ENCODE results near the gene SLC25A18.
A peak's percentile ranks its signal among the peaks of the same experiment; 100 is the strongest.

Gene SLC25A18

GRCh38 chr22:17570851-17571631 is 7.7 kb downstream of the SLC25A18 start:
- DNase-seq: no peak

- DNase-seq: no peak
Measured at GRCh38 chr22:17575151-17575550, 11.9 kb downstream of the SLC25A18 start.

DNA sequence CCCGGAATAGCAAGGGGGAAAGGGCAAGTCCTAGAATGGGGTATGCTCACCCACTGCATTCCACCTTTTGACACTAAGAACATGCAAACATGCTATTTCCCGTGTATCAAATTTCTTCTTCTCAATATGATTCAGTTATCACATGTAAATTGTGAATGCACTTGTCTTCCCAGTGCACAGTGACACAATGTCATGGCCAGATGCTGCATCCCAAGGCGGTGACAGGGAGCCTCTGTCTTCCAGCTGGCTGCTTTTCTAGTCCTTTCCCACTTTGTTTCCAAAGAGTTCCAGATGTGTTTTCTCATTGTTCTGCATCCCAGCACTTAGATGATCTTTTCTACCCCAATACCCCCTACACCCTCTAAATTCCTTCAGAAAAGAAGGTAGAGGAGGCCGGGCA is 12.4 kb downstream of the SLC25A18 start:
- DNase-seq: no peak

- no peak for DNase-seq
Measured at GRCh38 chr22:17576470-17576869, 13.2 kb downstream of the SLC25A18 start.

GRCh38 chr22:17578136-17578754 is 14.9 kb downstream of the SLC25A18 start:
- no peak for DNase-seq

DNA sequence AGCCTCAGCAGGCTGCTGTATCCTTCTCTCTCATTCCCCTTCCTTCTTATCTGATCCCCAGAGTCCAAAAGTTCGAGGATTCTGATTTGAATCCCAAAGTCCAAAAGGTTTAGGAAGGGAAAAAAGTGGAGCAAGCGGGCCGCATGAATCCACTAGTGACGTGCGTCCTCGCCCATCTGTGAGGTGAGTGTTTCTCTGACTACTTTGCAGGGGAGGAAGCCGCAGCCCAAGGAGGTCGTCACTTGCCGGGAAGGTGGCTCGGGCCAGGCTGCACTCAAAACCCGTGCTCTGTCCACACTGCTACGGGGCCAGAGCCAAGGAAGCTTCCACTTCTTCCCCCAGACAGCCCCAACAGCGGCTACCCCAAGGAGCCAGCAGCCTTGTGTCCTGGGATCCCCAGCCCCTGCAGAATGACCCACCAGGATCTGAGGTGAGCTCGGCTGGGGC is 16.3 kb downstream of the SLC25A18 start:
- DNase-seq: no peak

DNA sequence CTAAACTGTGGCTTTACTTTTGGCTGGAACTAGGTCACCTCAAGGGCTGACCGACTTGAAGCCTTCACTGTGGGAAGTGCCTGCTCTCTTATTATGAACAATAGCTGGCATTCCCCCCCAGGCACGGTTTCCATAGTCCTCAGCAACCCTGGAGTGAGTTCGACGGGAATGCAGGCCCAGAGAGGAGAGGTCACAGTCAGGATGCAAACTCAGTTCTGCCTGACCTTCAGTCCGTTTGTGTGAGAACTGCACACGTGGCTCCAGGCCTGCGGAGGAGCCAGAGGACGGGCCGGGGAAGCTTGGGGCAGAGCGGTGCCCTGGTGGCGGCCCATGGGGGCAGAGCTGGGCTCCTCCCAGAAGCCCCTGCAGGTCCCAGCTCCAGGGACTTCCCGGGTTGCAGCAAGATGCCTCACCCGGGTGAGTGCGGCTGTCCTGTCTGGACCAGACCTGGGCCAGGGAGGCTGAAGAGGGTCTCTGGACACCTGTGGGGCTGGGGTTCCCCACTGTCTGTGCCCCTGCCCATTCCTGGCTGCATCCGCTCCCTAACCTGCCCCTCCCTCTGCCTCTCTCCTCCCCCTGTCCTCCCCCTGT is 17.2 kb downstream of the SLC25A18 start:
- no peak for DNase-seq

DNA sequence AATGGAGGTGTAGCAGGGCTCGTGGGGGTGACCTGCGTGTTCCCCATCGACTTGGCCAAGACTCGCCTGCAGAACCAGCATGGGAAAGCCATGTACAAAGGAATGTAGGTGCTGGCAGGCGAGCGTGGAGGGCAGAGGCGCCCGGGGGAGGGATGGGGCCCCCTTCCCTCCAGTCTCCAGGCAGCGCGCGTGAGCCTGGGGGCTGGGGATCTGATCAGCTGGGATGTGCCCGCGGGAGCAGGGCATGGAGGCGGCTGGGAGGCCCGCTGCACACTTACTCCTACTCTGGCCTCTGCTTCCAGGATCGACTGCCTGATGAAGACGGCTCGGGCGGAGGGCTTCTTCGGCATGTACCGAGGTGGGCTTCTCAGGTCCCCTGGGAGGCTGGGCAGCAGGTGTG is 17.8 kb downstream of the SLC25A18 start:
- DNase-seq: no peak

GRCh38 chr22:17581631-17582030 is 18.3 kb downstream of the SLC25A18 start:
- no peak for DNase-seq

GRCh38 chr22:17583151-17583550 is 19.9 kb downstream of the SLC25A18 start:
- DNase-seq: no peak

GRCh38 chr22:17586831-17587440 is 23.6 kb downstream of the SLC25A18 start:
- DNase-seq: no peak

DNA sequence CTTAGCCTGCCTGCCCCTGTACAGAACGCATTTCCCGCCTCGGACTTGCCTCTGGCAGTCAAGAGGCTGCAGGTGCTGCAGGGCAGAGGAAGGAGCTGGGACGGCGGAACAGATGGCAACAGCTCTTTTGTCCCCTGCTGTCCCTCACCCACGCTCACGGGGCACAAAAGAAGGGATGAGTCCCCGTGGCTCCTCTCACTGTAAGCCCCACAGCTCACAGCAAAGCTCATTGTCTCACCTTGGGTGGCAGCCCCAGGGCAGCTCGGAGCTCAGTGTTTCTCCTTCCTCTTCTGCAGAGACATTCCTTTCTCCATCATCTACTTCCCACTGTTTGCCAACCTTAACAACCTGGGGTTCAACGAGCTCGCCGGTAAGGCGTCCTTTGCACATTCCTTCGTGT is 24.3 kb downstream of the SLC25A18 start:
- DNase-seq: no peak

DNA sequence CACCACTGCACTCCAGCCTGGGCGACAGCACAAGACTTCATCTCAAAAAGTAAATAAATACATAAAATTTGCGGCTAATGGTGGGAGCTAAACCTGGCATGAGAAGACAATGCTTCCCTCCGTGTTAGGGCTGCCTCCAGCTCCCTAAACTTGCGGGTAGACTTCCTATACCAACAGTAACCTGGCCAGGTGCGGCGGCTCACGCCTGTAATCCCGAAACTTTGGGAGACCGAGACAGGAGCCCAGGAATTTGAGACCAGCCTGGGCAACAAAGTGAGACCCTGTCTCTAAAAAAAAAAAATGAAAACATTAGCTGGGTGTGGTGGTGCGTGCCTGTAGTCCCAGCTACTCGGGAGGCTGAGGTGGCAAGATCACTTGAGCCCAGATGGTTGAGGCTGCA is 25.3 kb downstream of the SLC25A18 start:
- no peak for DNase-seq

GRCh38 chr22:17589810-17590375 is 26.6 kb downstream of the SLC25A18 start:
- DNase-seq: no peak

DNA sequence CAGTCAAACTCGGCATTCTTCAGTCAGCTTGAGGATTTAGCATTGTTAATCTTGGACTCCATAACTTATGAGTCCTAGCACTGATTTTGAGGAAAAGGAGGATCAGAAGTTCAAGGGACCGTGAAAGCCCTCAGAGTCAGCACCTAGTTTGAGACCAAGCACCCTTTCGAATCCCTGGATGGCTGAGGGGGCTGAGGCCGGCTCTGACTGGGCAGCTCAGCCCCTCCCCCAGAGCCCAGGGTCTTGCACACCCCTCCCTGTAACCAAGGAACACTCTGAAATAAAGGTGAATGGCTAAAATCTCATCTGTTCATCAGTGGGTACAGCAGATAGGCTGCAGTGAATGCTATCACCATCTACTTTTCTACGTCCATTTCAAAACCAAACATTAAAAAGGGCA is 27.3 kb downstream of the SLC25A18 start:
- no peak for DNase-seq

GRCh38 chr22:17592201-17592600 is 28.9 kb downstream of the SLC25A18 start:
- no peak for DNase-seq

DNA sequence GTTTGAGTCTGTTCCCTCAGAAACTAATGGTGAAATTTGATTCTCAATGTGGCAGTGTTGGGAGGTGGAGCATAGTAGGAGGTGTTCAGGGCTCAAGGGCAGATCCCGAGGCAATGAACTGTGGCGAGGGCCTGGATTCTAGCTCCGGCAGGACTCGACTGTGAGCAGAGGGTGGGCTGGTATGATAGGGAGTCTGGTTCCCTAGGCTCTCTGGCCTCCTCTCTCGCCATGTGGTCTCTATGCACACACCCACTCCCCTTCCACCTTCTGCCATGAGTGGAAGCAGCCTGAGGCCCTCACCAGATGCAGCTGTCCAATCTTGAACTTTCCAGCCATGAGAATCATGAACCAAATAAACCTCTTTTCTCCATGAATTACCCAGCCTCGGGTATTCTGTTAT is 32.9 kb downstream of the SLC25A18 start:
- no peak for DNase-seq

GRCh38 chr22:17597217-17597616 is 33.9 kb downstream of the SLC25A18 start:
- no peak for DNase-seq

DNA sequence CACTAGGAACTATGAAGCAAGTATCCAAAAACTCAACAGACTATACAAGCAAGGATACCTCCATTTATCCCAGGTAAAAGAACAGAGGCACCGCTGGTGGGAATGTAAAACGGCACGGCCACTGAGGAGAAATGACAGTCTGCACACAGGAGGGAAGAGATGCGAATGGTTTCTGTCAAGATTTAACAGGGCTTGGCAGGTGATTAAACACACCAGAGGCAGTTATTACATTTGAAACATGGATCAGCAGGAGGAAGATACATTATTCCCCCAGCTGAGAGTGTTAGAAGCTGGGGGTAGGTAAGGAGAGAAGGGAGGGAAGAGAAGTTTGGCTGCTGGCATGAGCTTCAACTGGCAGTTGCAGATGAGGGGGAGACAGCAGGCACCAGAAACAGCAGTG is 35.0 kb downstream of the SLC25A18 start:
- DNase-seq: no peak

DNA sequence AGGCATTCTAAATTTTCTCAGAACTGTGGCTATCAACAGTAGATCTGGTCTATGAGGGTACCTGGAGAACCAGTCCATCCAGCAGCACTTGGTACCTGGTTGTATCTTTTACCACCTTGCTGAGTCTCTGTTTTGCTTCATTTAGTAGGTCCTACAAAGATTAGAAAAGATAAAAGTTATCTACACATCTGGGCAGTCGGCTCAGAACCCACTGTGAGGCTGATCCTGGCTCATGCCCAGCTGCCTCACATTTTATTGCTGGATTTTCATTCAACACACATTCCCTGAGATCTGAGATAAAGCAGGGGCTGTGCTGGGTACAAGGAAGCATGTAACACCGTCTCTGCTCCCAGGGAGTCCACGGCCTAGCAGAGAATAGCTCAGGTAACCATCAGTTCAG is 37.7 kb downstream of the SLC25A18 start:
- DNase-seq: no peak

- no peak for DNase-seq
Measured at GRCh38 chr22:17603668-17604067, 40.4 kb downstream of the SLC25A18 start.

DNA sequence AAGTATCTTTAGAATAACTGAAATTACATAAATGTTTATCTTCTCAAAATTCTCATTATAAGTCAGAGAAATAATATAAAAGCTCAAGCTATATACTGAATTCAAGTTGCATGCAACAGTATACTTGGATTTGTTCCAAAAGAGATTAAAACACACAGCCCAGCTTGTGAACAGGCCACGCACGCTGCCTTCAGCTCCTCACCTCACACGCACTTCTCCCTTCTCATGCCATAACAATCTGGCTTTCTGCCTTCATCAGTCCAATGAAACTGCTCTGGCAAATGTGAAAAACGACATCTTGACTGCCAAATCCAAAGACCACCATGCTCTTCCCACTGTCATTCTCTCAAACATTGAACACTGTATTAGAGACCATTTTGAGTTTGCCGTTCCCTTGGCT is 43.2 kb downstream of the SLC25A18 start:
- peak; percentile 56 for DNase-seq

DNA sequence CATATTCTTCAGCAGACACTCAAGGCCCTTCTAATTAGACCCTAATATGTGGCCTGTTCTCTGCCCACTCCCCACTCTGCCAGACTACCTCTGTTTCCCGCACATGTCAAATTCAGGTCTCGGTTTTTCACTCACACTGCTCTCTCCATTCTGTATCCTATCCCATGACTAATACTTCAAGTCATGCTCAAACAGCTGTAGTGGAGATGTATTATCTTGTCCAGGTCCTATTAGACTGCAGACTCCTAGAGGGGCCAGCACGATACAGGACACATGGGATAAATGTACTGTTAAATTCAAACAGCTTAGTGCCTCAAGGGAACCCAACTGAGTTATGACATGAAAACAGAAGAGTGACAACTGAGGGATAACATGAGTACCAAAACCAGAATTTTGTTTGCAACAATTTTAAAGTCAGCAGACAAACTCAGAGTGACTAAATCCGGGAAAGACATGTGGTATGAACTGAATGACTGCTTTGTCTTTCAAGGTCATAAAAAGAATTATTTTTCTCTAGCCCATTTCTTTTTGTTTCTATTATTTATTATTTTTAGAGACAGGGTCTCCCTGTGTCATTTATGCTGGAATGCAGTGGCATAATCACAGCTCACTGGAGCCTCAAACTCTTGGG is 44.7 kb downstream of the SLC25A18 start:
- DNase-seq: no peak

All from hematopoietic multipotent progenitor cell treated with erythropoietin and hydrocortisone succinate and interleukin-3 and kit ligand, for 8 days (in vitro differentiated cells).